SK-N-SH treated with all-trans-retinoic acid at 6 μM for 48 hours (cell line): ENCODE measurements around the gene SOWAHA.

ENCODE experiments used
- ATAC-seq: fragments of 200-7000 bp; cut with Tn5 transposase; 3 replicates; pipeline ENCODE4 v1.9.1; 2020; ENCODE audit warnings: mild to moderate bottlenecking, moderate library complexity
- ARNTL ChIP-seq: fragments of 450-650 bp; formaldehyde crosslinking; IDR thresholded peaks from 2 replicates; pipeline ENCODE4 v1.5.0; 2020; ENCODE audit warnings: low read depth, mild to moderate bottlenecking, moderate library complexity, borderline replicate concordance
- CSDC2 ChIP-seq: fragments of 250-450 bp; sonication (Bioruptor Pico); IDR thresholded peaks from 2 replicates; pipeline ENCODE4 v1.5.0; 2020; ENCODE audit warnings: mild to moderate bottlenecking, moderate library complexity
- ESRRG ChIP-seq: fragments of 250-450 bp; sonication (Bioruptor Pico); IDR thresholded peaks from 2 replicates; pipeline ENCODE4 v1.6.1; 2021; ENCODE audit warnings: mild to moderate bottlenecking
- GLIS3 ChIP-seq: fragments of 250-450 bp; sonication (Bioruptor Pico); IDR thresholded peaks from 2 replicates; pipeline ENCODE4 v1.5.0; 2020; ENCODE audit warnings: mild to moderate bottlenecking, moderate library complexity
- ISL1 ChIP-seq: fragments of 250-450 bp; sonication (Bioruptor Pico); IDR thresholded peaks from 2 replicates; pipeline ENCODE4 v2.1.2; 2022; ENCODE audit warnings: mild to moderate bottlenecking, moderate library complexity
- OSR1 ChIP-seq: fragments of 250-450 bp; sonication (Bioruptor Pico); IDR thresholded peaks from 2 replicates; pipeline ENCODE4 v1.8.0; 2022; ENCODE audit warnings: moderate library complexity, mild to moderate bottlenecking, inconsistent platforms
- PPARA ChIP-seq: fragments of 250-450 bp; sonication (Bioruptor Pico); IDR thresholded peaks from 2 replicates; pipeline ENCODE4 v1.5.0; 2020; ENCODE audit warnings: mild to moderate bottlenecking, borderline replicate concordance
- SNAI2 ChIP-seq: fragments of 250-450 bp; sonication (Bioruptor Pico); IDR thresholded peaks from 2 replicates; pipeline ENCODE4 v1.5.0; 2020; ENCODE audit warnings: mild to moderate bottlenecking, moderate library complexity
- TCF4 ChIP-seq: fragments of 250-450 bp; sonication (Bioruptor Pico); IDR thresholded peaks from 2 replicates; pipeline ENCODE4 v1.8.0; 2021; ENCODE audit warnings: mild to moderate bottlenecking, moderate library complexity, borderline replicate concordance
- TOX ChIP-seq: fragments of 250-450 bp; sonication (Bioruptor Pico); IDR thresholded peaks from 2 replicates; pipeline ENCODE4 v1.8.0; 2021; ENCODE audit warnings: mild to moderate bottlenecking, moderate library complexity, borderline replicate concordance
- ZC3H10 ChIP-seq: fragments of 250-450 bp; sonication (Bioruptor Pico); IDR thresholded peaks from 2 replicates; pipeline ENCODE4 v1.5.1; 2021; ENCODE audit warnings: mild to moderate bottlenecking, moderate library complexity
- ZFP3 ChIP-seq: fragments of 250-450 bp; sonication (Bioruptor Pico); IDR thresholded peaks from 2 replicates; pipeline ENCODE4 v1.5.0; 2020; ENCODE audit warnings: mild to moderate bottlenecking, moderate library complexity
- ZFP30 ChIP-seq: fragments of 450-650 bp; formaldehyde crosslinking; IDR thresholded peaks from 2 replicates; pipeline ENCODE4 v1.5.0; 2022; ENCODE audit warnings: mild to moderate bottlenecking, moderate library complexity
- ZNF565 ChIP-seq: fragments of 450-650 bp; formaldehyde crosslinking; conservative IDR thresholded peaks from 2 replicates; pipeline ENCODE4 v1.5.0; 2020; ENCODE audit warnings: low read depth, mild to moderate bottlenecking, moderate library complexity
- ZNF70 ChIP-seq: fragments of 450-650 bp; formaldehyde crosslinking; IDR thresholded peaks from 2 replicates; pipeline ENCODE4 v1.5.0; 2020; ENCODE audit warnings: mild to moderate bottlenecking, moderate library complexity
- ZNF8 ChIP-seq: fragments of 450-650 bp; formaldehyde crosslinking; IDR thresholded peaks from 2 replicates; pipeline ENCODE4 v1.5.0; 2020; ENCODE audit warnings: mild to moderate bottlenecking, moderate library complexity
- TF ChIP-seq, protein P1 (sequence below): fragments of 250-450 bp; sonication (Bioruptor Pico); IDR thresholded peaks from 2 replicates; pipeline ENCODE4 v1.5.1; 2021; ENCODE audit warnings: mild to moderate bottlenecking, moderate library complexity
- TF ChIP-seq, protein P2 (sequence below): fragments of 250-450 bp; sonication (Bioruptor Pico); IDR thresholded peaks from 2 replicates; pipeline ENCODE4 v1.5.1; 2020; ENCODE audit warnings: low read depth, mild to moderate bottlenecking, moderate library complexity
- TF ChIP-seq, protein P3 (sequence below): fragments of 250-450 bp; sonication (Bioruptor Pico); IDR thresholded peaks from 2 replicates; pipeline ENCODE4 v1.8.0; 2020; ENCODE audit warnings: mild to moderate bottlenecking, moderate library complexity, borderline replicate concordance
- TF ChIP-seq, protein P4 (sequence below): fragments of 250-450 bp; sonication (Bioruptor Pico); IDR thresholded peaks from 2 replicates; pipeline ENCODE4 v1.8.0; 2021; ENCODE audit warnings: low read depth, mild to moderate bottlenecking, moderate library complexity, borderline replicate concordance
- TF ChIP-seq, protein P5 (sequence below): fragments of 250-450 bp; sonication (Bioruptor Pico); IDR thresholded peaks from 2 replicates; pipeline ENCODE4 v1.5.0; 2020; ENCODE audit warnings: mild to moderate bottlenecking, moderate library complexity

The SOWAHA gene

DNA sequence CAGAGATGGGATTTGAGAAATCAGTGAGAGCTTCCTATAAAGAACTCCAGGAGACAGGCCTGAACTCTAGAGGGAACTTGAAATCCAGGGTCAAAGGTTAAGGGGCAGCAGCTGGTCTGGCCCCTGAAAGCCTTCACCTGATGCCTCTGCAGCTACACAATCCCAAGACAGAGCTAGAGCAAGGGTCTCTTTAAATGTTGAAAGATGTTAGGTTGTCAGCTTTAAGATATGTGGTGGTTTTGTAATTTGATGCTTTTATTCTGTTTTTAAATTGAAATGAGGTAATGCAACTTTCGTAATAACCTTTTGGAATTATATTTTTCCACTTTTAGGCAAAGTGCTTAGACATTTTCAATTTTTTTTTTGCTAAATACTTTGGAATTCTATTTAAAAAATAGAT is 2.4 kb downstream of the SOWAHA start (continued):
- TF ChIP-seq, protein P1, sequence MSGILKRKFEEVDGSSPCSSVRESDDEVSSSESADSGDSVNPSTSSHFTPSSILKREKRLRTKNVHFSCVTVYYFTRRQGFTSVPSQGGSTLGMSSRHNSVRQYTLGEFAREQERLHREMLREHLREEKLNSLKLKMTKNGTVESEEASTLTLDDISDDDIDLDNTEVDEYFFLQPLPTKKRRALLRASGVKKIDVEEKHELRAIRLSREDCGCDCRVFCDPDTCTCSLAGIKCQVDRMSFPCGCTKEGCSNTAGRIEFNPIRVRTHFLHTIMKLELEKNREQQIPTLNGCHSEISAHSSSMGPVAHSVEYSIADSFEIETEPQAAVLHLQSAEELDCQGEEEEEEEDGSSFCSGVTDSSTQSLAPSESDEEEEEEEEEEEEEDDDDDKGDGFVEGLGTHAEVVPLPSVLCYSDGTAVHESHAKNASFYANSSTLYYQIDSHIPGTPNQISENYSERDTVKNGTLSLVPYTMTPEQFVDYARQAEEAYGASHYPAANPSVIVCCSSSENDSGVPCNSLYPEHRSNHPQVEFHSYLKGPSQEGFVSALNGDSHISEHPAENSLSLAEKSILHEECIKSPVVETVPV, result no peak
- TF ChIP-seq TCF4 (CRISPR knock-in tag) (no peak), ZC3H10 (CRISPR knock-in tag) (no peak), PPARA (no peak), OSR1 (CRISPR knock-in tag) (no peak), ESRRG (CRISPR knock-in tag) (no peak), GLIS3 (CRISPR knock-in tag) (no peak)

DNA sequence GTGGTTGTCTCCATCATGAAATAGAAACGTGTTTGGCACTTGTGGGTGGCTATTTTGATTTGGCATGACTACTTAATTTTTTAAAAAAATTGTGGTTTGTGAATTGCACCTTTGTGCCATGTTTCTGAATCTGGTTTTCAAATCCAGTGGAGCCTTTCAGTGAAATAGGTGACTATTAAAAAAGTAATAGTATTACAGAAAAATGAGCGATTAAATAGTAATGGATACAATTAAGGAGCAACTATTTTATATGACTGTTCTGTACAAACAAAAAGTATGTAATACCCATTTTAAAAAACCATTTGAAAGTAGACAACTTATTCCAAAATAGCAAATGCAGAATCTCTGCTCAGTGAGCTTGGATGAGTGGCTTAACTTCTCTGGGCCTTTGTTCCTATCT is 3.0 kb downstream of the SOWAHA start:
- TF ChIP-seq SNAI2 (CRISPR knock-in tag) (no peak), ZNF8 (CRISPR knock-in tag) (no peak)
- no peak for ATAC-seq

DNA sequence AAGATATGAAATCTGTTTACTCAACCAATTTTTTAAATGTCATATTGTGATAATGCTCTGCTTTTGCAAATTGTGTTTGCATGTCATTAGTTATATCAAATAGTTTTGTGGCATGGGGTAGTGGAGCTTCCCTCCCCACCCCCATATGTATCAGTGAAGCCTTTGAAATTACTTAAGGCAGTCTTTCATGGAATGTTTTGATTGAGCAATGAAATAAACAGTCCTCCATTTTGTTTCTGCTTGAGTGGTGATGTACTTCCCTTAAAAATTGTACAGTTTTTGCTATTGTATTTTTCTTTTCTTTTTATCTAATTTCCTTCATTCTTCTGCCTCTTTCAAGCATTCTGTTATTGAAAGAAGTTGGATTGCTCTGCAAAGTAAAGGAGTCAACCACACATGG is 3.5 kb downstream of the SOWAHA start:
- TF ChIP-seq ESRRG (CRISPR knock-in tag) (no peak), ARNTL (CRISPR knock-in tag) (no peak), TCF4 (CRISPR knock-in tag) (no peak), TOX (CRISPR knock-in tag) (no peak)
- TF ChIP-seq, protein P1, result no peak
- ATAC-seq, result no peak

DNA sequence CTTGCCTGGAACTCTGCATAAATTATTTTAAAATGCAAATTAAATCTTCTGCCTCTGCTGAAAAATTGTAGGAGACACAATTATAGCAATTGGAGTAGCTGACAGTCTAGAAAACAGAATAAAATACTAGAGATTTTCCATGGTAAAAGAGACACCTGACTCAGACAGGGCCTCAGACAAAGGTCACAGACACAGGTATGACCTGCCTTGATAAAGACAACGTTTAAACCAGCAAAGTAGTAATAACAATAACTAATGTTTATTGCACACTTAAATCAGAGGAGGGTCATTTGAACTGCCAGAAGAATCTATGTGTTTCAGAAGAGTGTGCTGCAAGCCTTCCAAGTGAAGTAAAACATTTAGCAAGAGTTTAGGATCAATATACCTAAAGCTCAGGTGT is 3.9 kb downstream of the SOWAHA start:
- no peak for TF ChIP-seq GLIS3 (CRISPR knock-in tag)
- TF ChIP-seq, protein P2, sequence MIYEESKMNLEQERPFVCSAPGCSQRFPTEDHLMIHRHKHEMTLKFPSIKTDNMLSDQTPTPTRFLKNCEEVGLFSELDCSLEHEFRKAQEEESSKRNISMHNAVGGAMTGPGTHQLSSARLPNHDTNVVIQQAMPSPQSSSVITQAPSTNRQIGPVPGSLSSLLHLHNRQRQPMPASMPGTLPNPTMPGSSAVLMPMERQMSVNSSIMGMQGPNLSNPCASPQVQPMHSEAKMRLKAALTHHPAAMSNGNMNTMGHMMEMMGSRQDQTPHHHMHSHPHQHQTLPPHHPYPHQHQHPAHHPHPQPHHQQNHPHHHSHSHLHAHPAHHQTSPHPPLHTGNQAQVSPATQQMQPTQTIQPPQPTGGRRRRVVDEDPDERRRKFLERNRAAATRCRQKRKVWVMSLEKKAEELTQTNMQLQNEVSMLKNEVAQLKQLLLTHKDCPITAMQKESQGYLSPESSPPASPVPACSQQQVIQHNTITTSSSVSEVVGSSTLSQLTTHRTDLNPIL (CRISPR knock-in tag), result no peak
- no peak for ATAC-seq

DNA sequence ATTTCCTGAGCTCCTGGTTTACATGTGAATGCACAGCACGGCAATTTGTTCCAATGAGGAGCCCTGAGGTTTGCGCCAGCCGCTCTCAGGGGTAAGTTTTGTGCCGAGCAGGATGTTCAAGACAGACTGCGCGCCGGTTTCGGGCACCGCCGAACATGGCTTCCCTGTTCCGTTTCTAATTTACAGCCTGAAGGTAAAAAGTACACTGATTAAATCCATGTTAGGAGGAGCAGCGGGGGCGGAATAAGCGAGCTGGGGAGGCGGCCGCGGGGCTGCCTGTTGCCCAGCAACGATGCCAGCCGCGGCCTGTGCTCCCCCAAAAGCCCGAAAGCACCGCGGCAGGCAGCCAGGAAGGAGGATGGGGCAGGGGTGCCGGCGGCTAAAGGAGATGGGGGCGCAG is 6.4 kb downstream of the SOWAHA start:
- ATAC-seq, result no peak
- TF ChIP-seq ZC3H10 (CRISPR knock-in tag) (no peak), ZNF565 (CRISPR knock-in tag) (no peak), ZFP3 (CRISPR knock-in tag) (no peak), PPARA (no peak), ARNTL (CRISPR knock-in tag) (no peak), ZFP30 (CRISPR knock-in tag) (no peak), OSR1 (CRISPR knock-in tag) (no peak), ZNF8 (CRISPR knock-in tag) (no peak), ESRRG (CRISPR knock-in tag) (no peak), ISL1 (CRISPR knock-in tag) (no peak), ZNF70 (no peak), CSDC2 (CRISPR knock-in tag) (no peak), TCF4 (CRISPR knock-in tag) (no peak)
- TF ChIP-seq, protein P3, sequence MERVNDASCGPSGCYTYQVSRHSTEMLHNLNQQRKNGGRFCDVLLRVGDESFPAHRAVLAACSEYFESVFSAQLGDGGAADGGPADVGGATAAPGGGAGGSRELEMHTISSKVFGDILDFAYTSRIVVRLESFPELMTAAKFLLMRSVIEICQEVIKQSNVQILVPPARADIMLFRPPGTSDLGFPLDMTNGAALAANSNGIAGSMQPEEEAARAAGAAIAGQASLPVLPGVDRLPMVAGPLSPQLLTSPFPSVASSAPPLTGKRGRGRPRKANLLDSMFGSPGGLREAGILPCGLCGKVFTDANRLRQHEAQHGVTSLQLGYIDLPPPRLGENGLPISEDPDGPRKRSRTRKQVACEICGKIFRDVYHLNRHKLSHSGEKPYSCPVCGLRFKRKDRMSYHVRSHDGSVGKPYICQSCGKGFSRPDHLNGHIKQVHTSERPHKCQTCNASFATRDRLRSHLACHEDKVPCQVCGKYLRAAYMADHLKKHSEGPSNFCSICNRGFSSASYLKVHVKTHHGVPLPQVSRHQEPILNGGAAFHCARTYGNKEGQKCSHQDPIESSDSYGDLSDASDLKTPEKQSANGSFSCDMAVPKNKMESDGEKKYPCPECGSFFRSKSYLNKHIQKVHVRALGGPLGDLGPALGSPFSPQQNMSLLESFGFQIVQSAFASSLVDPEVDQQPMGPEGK (CRISPR knock-in tag), result no peak
- TF ChIP-seq, protein P4, sequence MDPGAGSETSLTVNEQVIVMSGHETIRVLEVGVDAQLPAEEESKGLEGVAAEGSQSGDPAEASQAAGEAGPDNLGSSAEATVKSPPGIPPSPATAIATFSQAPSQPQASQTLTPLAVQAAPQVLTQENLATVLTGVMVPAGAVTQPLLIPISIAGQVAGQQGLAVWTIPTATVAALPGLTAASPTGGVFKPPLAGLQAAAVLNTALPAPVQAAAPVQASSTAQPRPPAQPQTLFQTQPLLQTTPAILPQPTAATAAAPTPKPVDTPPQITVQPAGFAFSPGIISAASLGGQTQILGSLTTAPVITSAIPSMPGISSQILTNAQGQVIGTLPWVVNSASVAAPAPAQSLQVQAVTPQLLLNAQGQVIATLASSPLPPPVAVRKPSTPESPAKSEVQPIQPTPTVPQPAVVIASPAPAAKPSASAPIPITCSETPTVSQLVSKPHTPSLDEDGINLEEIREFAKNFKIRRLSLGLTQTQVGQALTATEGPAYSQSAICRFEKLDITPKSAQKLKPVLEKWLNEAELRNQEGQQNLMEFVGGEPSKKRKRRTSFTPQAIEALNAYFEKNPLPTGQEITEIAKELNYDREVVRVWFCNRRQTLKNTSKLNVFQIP, result no peak
- TF ChIP-seq, protein P2 (CRISPR knock-in tag), result no peak
- TF ChIP-seq, protein P5, sequence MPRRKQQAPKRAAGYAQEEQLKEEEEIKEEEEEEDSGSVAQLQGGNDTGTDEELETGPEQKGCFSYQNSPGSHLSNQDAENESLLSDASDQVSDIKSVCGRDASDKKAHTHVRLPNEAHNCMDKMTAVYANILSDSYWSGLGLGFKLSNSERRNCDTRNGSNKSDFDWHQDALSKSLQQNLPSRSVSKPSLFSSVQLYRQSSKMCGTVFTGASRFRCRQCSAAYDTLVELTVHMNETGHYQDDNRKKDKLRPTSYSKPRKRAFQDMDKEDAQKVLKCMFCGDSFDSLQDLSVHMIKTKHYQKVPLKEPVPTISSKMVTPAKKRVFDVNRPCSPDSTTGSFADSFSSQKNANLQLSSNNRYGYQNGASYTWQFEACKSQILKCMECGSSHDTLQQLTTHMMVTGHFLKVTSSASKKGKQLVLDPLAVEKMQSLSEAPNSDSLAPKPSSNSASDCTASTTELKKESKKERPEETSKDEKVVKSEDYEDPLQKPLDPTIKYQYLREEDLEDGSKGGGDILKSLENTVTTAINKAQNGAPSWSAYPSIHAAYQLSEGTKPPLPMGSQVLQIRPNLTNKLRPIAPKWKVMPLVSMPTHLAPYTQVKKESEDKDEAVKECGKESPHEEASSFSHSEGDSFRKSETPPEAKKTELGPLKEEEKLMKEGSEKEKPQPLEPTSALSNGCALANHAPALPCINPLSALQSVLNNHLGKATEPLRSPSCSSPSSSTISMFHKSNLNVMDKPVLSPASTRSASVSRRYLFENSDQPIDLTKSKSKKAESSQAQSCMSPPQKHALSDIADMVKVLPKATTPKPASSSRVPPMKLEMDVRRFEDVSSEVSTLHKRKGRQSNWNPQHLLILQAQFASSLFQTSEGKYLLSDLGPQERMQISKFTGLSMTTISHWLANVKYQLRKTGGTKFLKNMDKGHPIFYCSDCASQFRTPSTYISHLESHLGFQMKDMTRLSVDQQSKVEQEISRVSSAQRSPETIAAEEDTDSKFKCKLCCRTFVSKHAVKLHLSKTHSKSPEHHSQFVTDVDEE (CRISPR knock-in tag), result no peak
